AG04450 (cell line): ENCODE measurements around the gene STK40. TPM values are rescaled to one million over a fixed set of nuclear protein-coding genes. Genes with fewer than 3 reads are reported as not detected.

Experiments
- CTCF ChIA-PET: fragments of 300-600, 350-600 bp; formaldehyde crosslinking; extraction: SDS; loops from one replicate; lab custom pipeline; 2022; ENCODE audit warnings: antibody characterized with exemption, inconsistent platforms; lab: Charles Lee
- POLR2A ChIA-PET: fragments of 350-600 bp; formaldehyde crosslinking; extraction: SDS; loops from one replicate; lab custom pipeline; 2021; ENCODE audit warnings: antibody characterized with exemption, inconsistent platforms; lab: Yijun Ruan, JAX
- DNase-seq: peaks from one replicate; pipeline ENCODE4 v3.0.0-alpha.2; 2011; ENCODE audit warnings: low read depth, low spot score
- H3K27ac ChIP-seq: one replicate; pipeline ENCODE4 v1.5.1; 2012; ENCODE audit warnings: low read depth, low read length, control low read depth
- H3K27me3 ChIP-seq: one replicate; pipeline ENCODE4 v1.6.0; 2012; ENCODE audit warnings: low read length; ENCODE audit not compliant: control insufficient read depth, insufficient read depth
- H3K4me3 ChIP-seq: 2 replicates; pipeline ENCODE4 v1.5.1; 2011; ENCODE audit warnings: mild to moderate bottlenecking, low read depth, low read length, control low read depth
- H3K9me3 ChIP-seq: 2 replicates; pipeline ENCODE4 v1.5.1; 2012; ENCODE audit warnings: low read length; ENCODE audit not compliant: control insufficient read depth, insufficient read depth
- polyA plus RNA-seq: library from polyadenylated mRNA; depleted of rRNA; stranded (reverse); fragments of >200 nt; gene quantifications from 2 replicates; pipeline ENCODE4 v1.2.3, GENCODE V29; 2011
- TF ChIP-seq, protein P1 (sequence below): IDR thresholded peaks from 2 replicates; pipeline ENCODE4 v1.5.1; 2011; ENCODE audit warnings: low read depth, low read length, control low read depth, inconsistent platforms

The STK40 gene
- polyA plus RNA-seq, 1 experiment, result 26.4 TPM

DNA sequence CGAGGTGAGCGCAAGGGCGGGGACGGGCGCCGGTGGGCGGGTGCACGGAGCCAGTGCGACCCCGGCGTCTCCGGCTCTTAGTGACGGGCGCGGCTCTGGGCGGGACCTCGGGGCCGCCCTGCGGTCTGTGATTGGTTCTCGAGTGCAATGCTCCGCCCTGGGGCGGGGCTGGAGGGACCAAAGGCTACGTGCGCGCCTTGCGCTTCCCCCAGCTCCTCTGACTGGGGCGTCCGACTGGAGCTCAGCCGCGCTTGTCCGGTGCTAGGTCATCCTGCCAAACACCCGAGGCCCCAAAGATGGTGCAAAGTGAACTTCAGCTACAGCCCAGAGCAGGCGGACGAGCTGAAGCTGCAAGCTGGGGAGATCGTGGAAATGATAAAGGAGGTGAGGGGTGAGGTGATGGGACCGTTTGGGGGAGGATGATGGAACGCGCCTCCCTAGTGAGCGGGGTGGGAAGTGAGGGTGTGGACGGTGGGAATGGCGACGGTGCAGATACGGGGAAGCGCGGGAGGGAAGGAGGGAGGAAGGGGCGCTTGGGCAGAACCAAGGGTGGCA is 78.7 kb downstream of the STK40 start:
- no peaks in the 10 kb centered on the region for H3K9me3 ChIP-seq
- no peak overlapping the region for H3K27ac ChIP-seq
- POLR2A ChIA-PET, result interaction anchor here (0.5 to 1.5 kb wide), 6 partner anchors 10 to 146 kb away, joined by 3 to 4 read pairs (median 3); no protein-coding TSS in a partner anchor
- no peaks in the 10 kb centered on the region for H3K27me3 ChIP-seq
- CTCF ChIA-PET, result interaction anchor here (0.8 to 1.3 kb wide), 2 partner anchors 21 to 91 kb away, joined by 3 to 4 read pairs; partner anchors contain the start of gene LSM10
- peak overlapping the region; percentile 75 for H3K4me3 ChIP-seq
- peak; percentile 76 for DNase-seq
- TF ChIP-seq, protein P1, sequence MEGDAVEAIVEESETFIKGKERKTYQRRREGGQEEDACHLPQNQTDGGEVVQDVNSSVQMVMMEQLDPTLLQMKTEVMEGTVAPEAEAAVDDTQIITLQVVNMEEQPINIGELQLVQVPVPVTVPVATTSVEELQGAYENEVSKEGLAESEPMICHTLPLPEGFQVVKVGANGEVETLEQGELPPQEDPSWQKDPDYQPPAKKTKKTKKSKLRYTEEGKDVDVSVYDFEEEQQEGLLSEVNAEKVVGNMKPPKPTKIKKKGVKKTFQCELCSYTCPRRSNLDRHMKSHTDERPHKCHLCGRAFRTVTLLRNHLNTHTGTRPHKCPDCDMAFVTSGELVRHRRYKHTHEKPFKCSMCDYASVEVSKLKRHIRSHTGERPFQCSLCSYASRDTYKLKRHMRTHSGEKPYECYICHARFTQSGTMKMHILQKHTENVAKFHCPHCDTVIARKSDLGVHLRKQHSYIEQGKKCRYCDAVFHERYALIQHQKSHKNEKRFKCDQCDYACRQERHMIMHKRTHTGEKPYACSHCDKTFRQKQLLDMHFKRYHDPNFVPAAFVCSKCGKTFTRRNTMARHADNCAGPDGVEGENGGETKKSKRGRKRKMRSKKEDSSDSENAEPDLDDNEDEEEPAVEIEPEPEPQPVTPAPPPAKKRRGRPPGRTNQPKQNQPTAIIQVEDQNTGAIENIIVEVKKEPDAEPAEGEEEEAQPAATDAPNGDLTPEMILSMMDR, result no peak

DNA sequence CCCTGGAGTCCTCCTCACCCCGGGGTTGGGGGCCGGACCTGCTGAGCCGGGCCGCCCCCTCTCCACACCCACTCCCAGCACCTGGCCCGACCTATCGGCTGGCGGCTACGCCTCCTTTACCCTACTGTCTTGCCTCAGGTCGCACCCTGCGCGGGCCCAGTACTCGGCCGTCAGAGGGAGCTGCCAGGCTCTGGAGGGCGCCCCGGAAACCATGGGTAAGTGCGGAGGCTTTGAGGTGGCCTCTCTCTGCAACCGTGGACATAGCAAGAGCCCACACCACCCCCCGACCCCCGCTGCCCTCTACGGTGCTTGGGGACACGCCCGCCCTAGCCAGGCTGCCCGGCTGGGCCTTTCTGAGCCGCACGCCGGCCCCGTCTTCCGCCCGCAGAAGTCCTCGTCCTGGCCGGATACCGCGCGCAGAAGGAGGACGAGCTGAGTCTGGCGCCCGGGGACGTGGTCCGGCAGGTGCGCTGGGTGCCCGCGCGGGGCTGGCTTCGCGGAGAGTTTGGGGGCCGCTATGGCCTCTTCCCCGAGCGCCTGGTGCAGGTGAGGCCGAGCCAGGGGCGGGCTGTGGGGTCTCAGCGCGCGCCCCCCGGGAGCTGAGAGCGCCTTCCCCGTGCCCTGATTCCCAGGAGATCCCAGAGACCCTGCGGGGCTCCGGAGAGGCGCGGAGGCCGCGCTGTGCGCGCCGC is 79.4 kb downstream of the STK40 start, which contains the start of gene SH3D21:
Gene SH3D21 (plus strand): TSS at position 159 of the 692 bp plus-strand sequence. CDS start 53 bp downstream, at position 212.
- peak within 1 kb of the TSS; percentile 31 for H3K27ac ChIP-seq
- TF ChIP-seq, protein P1, result no peak
- ChIA-PET POLR2A (interaction anchor here (0.5 to 1.5 kb wide), 6 partner anchors 10 to 146 kb away, joined by 3 to 4 read pairs (median 3); no protein-coding TSS in a partner anchor), CTCF (interaction anchor here (0.8 to 1.5 kb wide), 3 partner anchors 21 to 91 kb away, joined by 3 to 7 read pairs (median 4); partner anchors contain the start of gene LSM10)
- no peaks in the 10 kb centered on the region for H3K27me3 ChIP-seq
- H3K9me3 ChIP-seq, result no peaks in the 10 kb centered on the region
- H3K4me3 ChIP-seq, result peak within 1 kb of the TSS; percentile 75
- DNase-seq, result no peak

DNA sequence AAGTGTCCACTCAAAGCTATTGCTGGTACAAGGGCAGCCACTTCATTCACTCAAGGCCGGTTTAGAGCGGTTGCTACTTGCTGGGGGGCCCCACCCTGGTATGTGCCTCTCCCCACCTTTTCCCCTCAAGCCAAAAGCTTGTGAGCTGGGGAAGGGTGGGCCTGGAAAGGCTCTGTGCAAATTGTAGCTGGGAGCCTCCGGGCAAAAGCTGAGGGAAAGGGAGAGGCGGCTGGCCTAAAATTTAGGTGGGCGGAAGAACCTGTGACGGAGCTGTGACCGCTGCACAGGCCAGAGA is 79.9 kb downstream of the STK40 start:
- Histone ChIP-seq H3K27ac (peak overlapping the region; percentile 31), H3K9me3 (no peaks in the 10 kb centered on the region), H3K4me3 (no peak overlapping the region), H3K27me3 (no peaks in the 10 kb centered on the region)
- POLR2A ChIA-PET, result interaction anchor here (1.5 kb wide), 1 partner anchor 145 kb away, joined by 3 read pairs; no protein-coding TSS in a partner anchor
- TF ChIP-seq, protein P1, result no peak
- CTCF ChIA-PET, result interaction anchor here (1.5 kb wide), 1 partner anchor 63 kb away, joined by 7 read pairs; no protein-coding TSS in a partner anchor
- DNase-seq, result no peak

DNA sequence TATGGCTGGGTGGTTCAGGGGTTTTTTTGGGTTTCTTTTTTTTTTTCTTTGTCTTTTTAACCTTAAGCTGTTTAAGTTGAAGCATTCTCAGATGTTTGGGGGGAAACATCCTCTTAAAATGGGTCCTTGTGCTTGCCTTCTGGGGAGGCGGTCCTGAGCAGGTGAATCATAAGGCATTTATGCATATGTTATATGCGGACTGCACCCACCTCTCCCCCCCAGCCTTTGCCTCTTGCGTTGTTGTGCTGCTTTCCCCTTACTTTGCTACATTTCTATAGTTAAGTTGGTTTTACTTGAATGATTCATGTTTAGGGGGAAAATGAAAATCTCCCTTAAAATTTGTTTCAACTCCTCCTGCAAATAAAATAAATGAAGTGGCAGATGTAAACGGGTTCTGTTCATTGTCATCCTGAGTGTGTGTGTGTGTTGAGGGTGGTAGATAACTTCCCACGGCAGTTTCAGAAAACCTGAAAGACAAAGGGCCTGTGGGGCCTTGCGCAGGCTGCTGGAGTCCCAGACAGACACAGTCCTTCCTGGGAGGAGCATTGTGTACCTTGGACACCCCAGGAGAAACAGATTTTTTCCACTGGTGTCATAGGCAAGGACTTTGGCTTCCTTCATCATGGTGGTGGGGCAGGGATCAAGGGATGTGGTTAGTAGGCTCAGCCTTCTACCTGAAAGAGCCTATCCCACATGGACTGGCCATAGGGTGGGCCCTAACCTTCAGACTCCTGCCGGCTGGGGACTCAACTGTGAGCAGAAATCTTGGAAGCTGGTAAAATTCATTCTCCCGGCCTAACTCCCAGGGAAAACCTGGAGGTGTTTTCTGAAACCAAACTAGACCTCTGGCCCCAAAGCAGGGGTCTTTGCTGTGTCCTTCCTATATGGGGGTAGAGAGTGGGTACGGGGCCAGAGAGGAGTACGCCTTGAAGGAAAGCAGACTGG is 80.5 kb downstream of the STK40 start:
- DNase-seq, result no peak
- ChIA-PET CTCF (interaction anchor here (1.5 to 1.6 kb wide), 2 partner anchors 64 to 155 kb away, joined by 4 to 7 read pairs; no protein-coding TSS in a partner anchor), POLR2A (no interaction called here)
- no peaks in the 10 kb centered on the region for H3K27me3 ChIP-seq
- no peak overlapping the region for H3K27ac ChIP-seq
- no peaks in the 10 kb centered on the region for H3K9me3 ChIP-seq
- no peak overlapping the region for H3K4me3 ChIP-seq
- TF ChIP-seq, protein P1, result no peak
